Measurements from ENCODE around the gene ARSI. TPM values are rescaled to one million over a fixed set of nuclear protein-coding genes. Genes with fewer than 3 reads are reported as not detected.

ARSI gene
- polyA plus RNA-seq, 1 of the 3 experiments (the other 2 are of a cell fraction): 0.20 TPM

DNA sequence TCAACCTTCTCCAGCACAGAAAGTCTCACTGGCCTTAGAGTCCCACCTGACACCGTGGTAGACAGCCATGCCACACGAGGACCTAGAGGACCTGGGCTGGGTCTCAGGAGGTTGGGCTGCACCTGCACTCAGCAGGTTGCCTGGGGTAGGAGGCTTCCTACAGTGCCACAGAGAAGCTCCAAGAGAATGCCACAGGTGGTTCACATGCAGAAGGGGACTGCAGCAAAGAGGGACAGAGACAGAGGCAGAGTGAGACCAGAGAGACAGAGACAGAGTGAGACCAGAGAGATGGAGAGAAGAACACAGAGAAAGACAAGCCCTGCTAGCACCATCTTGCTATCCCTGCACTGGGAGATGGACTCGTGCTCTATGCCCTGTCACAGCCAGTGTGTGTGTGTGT, 18.8 kb downstream of the ARSI start (continued):
- TF ChIP-seq, protein P1, sequence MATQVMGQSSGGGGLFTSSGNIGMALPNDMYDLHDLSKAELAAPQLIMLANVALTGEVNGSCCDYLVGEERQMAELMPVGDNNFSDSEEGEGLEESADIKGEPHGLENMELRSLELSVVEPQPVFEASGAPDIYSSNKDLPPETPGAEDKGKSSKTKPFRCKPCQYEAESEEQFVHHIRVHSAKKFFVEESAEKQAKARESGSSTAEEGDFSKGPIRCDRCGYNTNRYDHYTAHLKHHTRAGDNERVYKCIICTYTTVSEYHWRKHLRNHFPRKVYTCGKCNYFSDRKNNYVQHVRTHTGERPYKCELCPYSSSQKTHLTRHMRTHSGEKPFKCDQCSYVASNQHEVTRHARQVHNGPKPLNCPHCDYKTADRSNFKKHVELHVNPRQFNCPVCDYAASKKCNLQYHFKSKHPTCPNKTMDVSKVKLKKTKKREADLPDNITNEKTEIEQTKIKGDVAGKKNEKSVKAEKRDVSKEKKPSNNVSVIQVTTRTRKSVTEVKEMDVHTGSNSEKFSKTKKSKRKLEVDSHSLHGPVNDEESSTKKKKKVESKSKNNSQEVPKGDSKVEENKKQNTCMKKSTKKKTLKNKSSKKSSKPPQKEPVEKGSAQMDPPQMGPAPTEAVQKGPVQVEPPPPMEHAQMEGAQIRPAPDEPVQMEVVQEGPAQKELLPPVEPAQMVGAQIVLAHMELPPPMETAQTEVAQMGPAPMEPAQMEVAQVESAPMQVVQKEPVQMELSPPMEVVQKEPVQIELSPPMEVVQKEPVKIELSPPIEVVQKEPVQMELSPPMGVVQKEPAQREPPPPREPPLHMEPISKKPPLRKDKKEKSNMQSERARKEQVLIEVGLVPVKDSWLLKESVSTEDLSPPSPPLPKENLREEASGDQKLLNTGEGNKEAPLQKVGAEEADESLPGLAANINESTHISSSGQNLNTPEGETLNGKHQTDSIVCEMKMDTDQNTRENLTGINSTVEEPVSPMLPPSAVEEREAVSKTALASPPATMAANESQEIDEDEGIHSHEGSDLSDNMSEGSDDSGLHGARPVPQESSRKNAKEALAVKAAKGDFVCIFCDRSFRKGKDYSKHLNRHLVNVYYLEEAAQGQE (IDR thresholded peaks at IDR 0.05; ENCODE audit: low read depth, low read length): no peak
- TF ChIP-seq RCOR1 (IDR thresholded peaks at IDR 0.05; ENCODE audit: low read length) (no peak), FOSL2 (IDR thresholded peaks at IDR 0.05; ENCODE audit: borderline replicate concordance, low read depth) (no peak)
- TF ChIP-seq, protein P2, sequence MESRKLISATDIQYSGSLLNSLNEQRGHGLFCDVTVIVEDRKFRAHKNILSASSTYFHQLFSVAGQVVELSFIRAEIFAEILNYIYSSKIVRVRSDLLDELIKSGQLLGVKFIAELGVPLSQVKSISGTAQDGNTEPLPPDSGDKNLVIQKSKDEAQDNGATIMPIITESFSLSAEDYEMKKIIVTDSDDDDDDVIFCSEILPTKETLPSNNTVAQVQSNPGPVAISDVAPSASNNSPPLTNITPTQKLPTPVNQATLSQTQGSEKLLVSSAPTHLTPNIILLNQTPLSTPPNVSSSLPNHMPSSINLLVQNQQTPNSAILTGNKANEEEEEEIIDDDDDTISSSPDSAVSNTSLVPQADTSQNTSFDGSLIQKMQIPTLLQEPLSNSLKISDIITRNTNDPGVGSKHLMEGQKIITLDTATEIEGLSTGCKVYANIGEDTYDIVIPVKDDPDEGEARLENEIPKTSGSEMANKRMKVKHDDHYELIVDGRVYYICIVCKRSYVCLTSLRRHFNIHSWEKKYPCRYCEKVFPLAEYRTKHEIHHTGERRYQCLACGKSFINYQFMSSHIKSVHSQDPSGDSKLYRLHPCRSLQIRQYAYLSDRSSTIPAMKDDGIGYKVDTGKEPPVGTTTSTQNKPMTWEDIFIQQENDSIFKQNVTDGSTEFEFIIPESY (IDR thresholded peaks at IDR 0.05; ENCODE audit: borderline replicate concordance, low read depth): no peak
- TF ChIP-seq, protein P3, sequence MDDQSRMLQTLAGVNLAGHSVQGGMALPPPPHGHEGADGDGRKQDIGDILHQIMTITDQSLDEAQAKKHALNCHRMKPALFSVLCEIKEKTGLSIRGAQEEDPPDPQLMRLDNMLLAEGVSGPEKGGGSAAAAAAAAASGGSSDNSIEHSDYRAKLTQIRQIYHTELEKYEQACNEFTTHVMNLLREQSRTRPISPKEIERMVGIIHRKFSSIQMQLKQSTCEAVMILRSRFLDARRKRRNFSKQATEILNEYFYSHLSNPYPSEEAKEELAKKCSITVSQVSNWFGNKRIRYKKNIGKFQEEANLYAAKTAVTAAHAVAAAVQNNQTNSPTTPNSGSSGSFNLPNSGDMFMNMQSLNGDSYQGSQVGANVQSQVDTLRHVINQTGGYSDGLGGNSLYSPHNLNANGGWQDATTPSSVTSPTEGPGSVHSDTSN (IDR thresholded peaks at IDR 0.05): no peak

DNA sequence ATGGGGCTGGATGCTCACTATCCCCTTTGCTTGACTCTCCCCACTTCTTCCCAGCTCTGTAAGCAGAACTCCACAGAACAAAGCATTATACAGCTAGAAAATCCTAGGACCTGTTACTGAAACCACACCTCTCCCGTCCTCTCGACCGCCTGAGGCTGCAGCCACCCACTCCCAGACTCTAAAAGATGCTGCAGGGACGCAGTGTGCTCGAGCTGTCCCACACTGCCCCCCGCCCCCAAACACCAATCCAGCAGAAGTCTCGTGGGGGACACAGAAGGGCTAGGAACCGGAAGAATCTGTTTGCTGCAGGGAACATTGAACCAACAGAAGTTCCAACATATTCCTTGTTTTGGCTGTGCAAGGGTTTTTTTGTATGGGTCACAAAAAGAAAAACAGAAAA, 20.7 kb downstream of the ARSI start:
- 77% methylated on average over 8 of the region's 8 CpGs for WGBS (ENCODE audit: low lambda C conversion rate)
- no peak overlapping the region for H3K4me2 ChIP-seq
- POLR2A ChIA-PET: no interaction called here
- no peaks in the 10 kb centered on the region for H3K27me3 ChIP-seq (ENCODE audit: insufficient read depth)
- DNase-seq: no peak
- H2AFZ ChIP-seq (ENCODE audit: low read depth): no peak overlapping the region
- H3F3A ChIP-seq (replicated peaks; ENCODE audit: insufficient read depth): peaks cover 15% of the 10 kb centered on the region
- no peak overlapping the region for H3K4me3 ChIP-seq (ENCODE audit: low read depth in 2 of 2, low read length in 1 of 2)
- H4K20me1 ChIP-seq (ENCODE audit: insufficient read depth): no peaks in the 10 kb centered on the region
- H3K79me2 ChIP-seq (ENCODE audit: insufficient read depth): no peaks in the 10 kb centered on the region
- H3K4me1 ChIP-seq (ENCODE audit: control insufficient read depth in 1 of 2, insufficient read depth in 2 of 2, low read depth in 1 of 2, low read length in 1 of 2): peaks cover 20 to 32% of the 10 kb centered on the region in 2 experiments; a peak in 3 of 4 replicates
- CTCF ChIA-PET: interaction anchor here (1.0 to 1.4 kb wide), 3 partner anchors 10 to 64 kb away, joined by 3 to 5 read pairs (median 4); no protein-coding TSS in a partner anchor
- no peaks in the 10 kb centered on the region for H3K9me2 ChIP-seq
- H3K9me3 ChIP-seq: no peaks in the 10 kb centered on the region
- no peak overlapping the region for H3K9ac ChIP-seq
- H3K27ac ChIP-seq (ENCODE audit: low read depth in 2 of 2, low read length in 1 of 2): no peak overlapping the region
- no peaks in the 10 kb centered on the region for H3K36me3 ChIP-seq (replicated peaks in 1 of 2; ENCODE audit: control insufficient read depth in 1 of 2, insufficient read depth in 2 of 2, low read length in 1 of 2)
- TF ChIP-seq RCOR1 (IDR thresholded peaks at IDR 0.05; ENCODE audit: low read length) (no peak), SMC3 (IDR thresholded peaks at IDR 0.05; ENCODE audit: low read depth, low read length) (no peak), GABPA (IDR thresholded peaks at IDR 0.05; ENCODE audit: low read depth) (no peak), FOSL2 (IDR thresholded peaks at IDR 0.05; ENCODE audit: borderline replicate concordance, low read depth) (no peak), CHD2 (IDR thresholded peaks at IDR 0.05; ENCODE audit: low read length, partially characterized antibody) (no peak), POLR2AphosphoS5 (IDR thresholded peaks at IDR 0.05; ENCODE audit: low read depth, low read length) (no peak), EZH2phosphoT487 (IDR thresholded peaks at IDR 0.05; ENCODE audit: borderline replicate concordance, low read depth) (no peak), JUND (IDR thresholded peaks at IDR 0.05) (no peak), NRF1 (IDR thresholded peaks at IDR 0.05; ENCODE audit: low read depth, low read length) (no peak), TEAD4 (IDR thresholded peaks at IDR 0.05; ENCODE audit: borderline replicate concordance, insufficient read depth) (no peak), RAD21 (IDR thresholded peaks at IDR 0.05; ENCODE audit: low read length) (no peak)
- TF ChIP-seq, protein P1 (IDR thresholded peaks at IDR 0.05; ENCODE audit: low read depth, low read length): no peak
- TF ChIP-seq, protein P4, sequence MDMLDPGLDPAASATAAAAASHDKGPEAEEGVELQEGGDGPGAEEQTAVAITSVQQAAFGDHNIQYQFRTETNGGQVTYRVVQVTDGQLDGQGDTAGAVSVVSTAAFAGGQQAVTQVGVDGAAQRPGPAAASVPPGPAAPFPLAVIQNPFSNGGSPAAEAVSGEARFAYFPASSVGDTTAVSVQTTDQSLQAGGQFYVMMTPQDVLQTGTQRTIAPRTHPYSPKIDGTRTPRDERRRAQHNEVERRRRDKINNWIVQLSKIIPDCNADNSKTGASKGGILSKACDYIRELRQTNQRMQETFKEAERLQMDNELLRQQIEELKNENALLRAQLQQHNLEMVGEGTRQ (IDR thresholded peaks at IDR 0.05; ENCODE audit: borderline replicate concordance, low read depth, low read length): no peak
- TF ChIP-seq, protein P5, sequence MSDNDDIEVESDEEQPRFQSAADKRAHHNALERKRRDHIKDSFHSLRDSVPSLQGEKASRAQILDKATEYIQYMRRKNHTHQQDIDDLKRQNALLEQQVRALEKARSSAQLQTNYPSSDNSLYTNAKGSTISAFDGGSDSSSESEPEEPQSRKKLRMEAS (IDR thresholded peaks at IDR 0.05; ENCODE audit: low read depth): no peak
- TF ChIP-seq, protein P6, sequence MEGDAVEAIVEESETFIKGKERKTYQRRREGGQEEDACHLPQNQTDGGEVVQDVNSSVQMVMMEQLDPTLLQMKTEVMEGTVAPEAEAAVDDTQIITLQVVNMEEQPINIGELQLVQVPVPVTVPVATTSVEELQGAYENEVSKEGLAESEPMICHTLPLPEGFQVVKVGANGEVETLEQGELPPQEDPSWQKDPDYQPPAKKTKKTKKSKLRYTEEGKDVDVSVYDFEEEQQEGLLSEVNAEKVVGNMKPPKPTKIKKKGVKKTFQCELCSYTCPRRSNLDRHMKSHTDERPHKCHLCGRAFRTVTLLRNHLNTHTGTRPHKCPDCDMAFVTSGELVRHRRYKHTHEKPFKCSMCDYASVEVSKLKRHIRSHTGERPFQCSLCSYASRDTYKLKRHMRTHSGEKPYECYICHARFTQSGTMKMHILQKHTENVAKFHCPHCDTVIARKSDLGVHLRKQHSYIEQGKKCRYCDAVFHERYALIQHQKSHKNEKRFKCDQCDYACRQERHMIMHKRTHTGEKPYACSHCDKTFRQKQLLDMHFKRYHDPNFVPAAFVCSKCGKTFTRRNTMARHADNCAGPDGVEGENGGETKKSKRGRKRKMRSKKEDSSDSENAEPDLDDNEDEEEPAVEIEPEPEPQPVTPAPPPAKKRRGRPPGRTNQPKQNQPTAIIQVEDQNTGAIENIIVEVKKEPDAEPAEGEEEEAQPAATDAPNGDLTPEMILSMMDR (IDR thresholded peaks at IDR 0.05): no peak
